NCI-H2227 (cell line): ENCODE measurements around the gene COX4I1.

Experiments used
- DNase-seq: peaks from one replicate; lab custom pipeline; 2025; ENCODE audit not compliant: unreplicated experiment; lab: John Stamatoyannopoulos, UW

COX4I1 gene

GRCh38 chr16:85838876-85839585 lies 39.5 kb downstream of the COX4I1 start:
- no peak for DNase-seq

- no peak for DNase-seq
Measured at GRCh38 chr16:85839681-85840240, 40.3 kb downstream of the COX4I1 start.

- DNase-seq: no peak
Measured at GRCh38 chr16:85840395-85840794, 40.9 kb downstream of the COX4I1 start.

- no peak for DNase-seq
Measured at GRCh38 chr16:85840801-85841200, 41.3 kb downstream of the COX4I1 start.

GRCh38 chr16:85842435-85842834 lies 42.9 kb downstream of the COX4I1 start:
- no peak for DNase-seq

GRCh38 chr16:85842848-85843247 lies 43.4 kb downstream of the COX4I1 start:
- no peak for DNase-seq

- DNase-seq: no peak
Measured at GRCh38 chr16:85843471-85844168, 44.1 kb downstream of the COX4I1 start.

GRCh38 chr16:85844169-85844481 lies 44.6 kb downstream of the COX4I1 start:
- DNase-seq: no peak

GRCh38 chr16:85844786-85845185 lies 45.3 kb downstream of the COX4I1 start:
- DNase-seq: no peak

GRCh38 chr16:85845266-85845665 lies 45.8 kb downstream of the COX4I1 start:
- no peak for DNase-seq

- DNase-seq: no peak
Measured at GRCh38 chr16:85846461-85846860, 47.0 kb downstream of the COX4I1 start.

GRCh38 chr16:85847036-85847435 lies 47.5 kb downstream of the COX4I1 start:
- DNase-seq: no peak

GRCh38 chr16:85847681-85848601 lies 48.4 kb downstream of the COX4I1 start:
- DNase-seq: no peak

GRCh38 chr16:85848986-85849385 lies 49.5 kb downstream of the COX4I1 start:
- DNase-seq: no peak

GRCh38 chr16:85849388-85849787 lies 49.9 kb downstream of the COX4I1 start:
- no peak for DNase-seq

- DNase-seq: no peak
Measured at GRCh38 chr16:85850344-85850880, 50.9 kb downstream of the COX4I1 start.

GRCh38 chr16:85851034-85851785 lies 51.7 kb downstream of the COX4I1 start:
- DNase-seq: no peak

- DNase-seq: no peak
Measured at GRCh38 chr16:85853547-85854545, 54.4 kb downstream of the COX4I1 start.

- no peak for DNase-seq
Measured at GRCh38 chr16:85854935-85855334, 55.4 kb downstream of the COX4I1 start.
